ENCODE results near the gene WDR7. TPM values are rescaled to one million over a fixed set of nuclear protein-coding genes. Genes with fewer than 3 reads are reported as not detected.

Gene WDR7
- polyA plus RNA-seq, 10 donors, result 8.1 to 13.9 (median 10.6) TPM

DNA sequence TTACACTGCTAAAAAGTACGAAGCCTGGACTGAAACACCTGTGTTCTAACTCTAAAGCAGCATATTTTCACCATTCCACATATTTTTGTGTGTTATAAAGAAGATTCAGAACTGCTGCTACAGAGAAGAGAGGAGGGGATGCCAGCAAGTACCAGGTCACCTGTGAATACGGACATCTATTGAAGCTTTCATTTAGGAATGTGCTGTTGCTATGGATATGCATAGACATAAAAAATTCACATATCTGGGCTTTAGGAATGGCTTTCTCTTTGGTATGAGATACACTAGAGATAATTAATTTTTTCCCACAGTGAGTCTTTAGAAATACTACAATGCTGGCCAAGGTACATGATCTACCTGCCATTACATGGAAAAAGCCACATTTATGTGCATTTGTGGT lies 238.5 kb downstream of the WDR7 start:
- DNase-seq, result no peak

DNA sequence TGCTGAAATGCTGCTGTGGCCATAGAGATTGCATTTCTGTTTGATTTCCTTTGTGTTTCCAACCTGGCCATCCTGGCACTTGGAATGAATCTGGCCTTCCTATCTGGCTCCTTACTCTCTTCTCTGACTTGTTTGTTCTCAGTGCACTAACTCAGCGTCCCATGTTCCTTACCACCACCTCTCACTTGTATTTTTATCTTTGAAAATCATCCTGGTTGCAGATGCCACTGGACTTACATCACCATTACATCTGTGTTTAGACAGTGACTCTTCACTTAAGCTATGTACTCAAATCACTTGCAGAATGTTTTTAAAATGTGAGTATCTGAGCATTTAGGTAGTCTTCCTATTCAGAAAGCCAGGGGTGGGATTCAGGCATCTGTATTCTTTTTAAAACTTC lies 239.5 kb downstream of the WDR7 start:
- DNase-seq, result peak in 2 of 3 donors; percentile 38 to 77

DNA sequence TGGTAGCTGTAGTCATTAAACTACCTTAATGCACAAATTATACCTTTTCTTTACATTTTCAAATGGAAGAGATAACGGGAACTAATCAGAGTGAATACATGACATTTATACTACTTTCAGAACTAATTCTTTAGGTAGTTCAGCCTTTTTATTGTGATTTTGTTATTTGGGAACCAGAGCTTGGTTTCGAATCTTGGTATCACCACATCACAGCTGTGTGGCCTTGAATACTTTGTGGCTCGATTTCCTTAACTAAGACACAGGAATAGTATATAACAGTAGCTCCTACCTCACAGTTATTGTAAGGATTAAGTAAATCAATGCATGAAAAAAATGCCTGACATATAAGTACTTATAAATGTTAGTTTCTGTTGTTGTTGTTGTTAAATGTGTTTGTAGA lies 240.0 kb downstream of the WDR7 start:
- no peak for DNase-seq

DNA sequence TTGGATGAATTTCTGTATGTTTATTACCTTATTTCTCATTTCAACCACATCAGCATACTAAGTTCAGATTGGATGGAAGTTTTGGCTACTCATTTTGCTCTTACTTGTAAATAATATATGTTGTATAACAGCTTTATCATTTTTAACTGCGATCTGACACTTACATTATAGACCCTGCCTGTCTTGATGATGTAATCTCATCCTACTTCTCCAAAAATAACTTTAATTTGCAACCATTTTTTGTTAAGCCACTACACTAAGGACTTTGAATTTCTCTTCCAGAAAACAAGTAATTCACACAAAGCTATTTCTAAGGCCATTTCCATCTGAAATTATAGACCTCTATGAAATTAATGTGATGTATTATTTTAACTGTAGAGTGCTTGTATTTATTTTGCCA lies 240.7 kb downstream of the WDR7 start:
- no peak for DNase-seq

DNA sequence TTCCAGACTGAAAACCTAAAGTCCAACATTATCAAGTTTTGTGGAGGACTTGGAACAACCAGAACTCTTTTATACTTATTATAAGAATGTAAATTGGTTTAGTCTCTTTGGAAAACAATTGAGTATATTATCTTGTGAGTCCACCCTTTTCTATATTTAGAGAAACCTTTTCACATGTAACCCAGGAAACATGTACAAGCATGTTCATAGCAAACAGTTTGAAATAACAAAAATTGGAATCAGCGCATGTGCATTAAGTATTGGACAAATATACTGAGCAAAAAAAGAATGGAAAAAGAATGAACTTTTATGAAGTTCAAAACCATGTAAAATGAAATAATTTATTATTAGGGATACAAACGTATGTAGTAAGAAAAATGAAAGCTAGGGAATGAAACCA lies 246.0 kb downstream of the WDR7 start:
- DNase-seq, result no peak

DNA sequence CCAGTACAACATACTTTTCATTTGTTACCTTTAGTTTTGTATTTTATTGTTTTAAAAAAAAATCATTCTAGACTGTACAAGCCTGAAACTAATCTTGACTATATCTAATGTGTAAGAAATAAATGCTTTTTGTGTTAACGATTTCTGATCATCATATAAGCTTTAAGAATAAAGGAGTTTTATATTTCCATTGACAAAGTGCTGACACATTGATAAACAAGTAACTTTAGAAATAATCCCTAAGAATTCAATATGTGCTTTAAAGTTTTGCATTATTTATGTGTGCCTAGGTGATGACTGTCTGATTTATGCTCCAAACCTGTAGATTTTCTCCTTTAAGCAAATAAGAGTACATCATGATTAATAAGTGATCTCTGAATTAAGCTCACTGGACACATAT lies 248.5 kb downstream of the WDR7 start:
- DNase-seq, result no peak

DNA sequence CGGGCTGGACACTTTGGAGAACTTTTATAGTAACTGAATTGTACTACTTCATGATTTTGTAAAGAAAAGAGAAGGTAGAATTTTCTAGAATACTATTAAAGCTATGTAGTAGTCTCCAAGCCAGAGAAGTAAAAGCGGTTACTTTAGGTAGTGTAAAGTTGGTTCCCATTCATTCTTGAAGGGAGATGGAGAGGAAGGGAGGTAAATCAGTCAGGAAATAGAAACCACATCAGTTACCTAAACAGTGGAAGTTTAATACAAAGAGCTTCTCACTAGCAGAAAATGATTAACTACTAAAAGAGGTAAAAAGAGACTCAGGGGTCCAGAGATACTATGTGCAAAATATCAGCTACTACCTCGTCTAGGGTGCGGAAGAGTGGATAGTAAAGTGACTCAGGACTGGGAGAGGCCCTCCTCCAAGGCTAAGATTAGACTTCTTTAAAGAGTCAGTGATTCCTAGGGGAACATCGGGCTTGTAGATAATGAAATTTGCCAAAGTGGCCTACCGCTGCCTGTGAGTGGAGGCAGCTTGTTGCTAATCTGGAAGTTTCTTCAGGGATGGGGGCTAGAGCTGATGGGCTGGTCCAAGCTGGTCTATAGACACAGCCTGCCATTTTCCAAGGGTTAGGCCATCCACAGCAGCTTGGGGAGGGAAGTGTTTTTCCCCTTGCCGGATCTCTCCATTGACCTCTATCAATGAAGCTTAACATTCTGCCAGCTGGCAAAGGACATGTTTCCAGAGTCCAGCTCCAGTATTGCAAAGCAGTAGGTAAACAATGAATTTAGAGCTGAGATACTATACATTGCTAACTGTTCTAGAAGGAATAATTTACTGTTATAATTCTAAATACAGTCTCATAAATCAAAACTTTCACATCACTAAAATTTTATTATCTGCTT lies 249.3 kb downstream of the WDR7 start:
- no peak for DNase-seq

DNA sequence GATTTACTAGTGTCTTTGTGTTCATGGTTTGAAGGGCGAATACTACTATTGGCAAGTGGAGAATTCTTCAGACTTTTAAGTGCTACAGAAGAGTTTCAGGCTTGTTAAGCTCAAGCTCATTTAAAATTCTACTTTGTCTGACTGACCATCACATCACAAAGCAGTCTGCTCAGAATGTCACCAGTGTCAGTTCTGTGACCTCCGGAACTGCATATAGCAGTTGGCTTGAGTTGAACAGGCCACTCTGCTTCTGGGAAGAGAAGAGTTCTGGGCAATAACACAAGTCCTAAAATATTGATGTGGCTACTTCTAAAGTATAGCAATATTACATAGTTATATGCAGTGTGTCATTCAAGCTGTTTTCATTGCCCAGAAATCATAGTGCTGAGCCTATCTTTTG lies 250.8 kb downstream of the WDR7 start:
- no peak for DNase-seq

DNA sequence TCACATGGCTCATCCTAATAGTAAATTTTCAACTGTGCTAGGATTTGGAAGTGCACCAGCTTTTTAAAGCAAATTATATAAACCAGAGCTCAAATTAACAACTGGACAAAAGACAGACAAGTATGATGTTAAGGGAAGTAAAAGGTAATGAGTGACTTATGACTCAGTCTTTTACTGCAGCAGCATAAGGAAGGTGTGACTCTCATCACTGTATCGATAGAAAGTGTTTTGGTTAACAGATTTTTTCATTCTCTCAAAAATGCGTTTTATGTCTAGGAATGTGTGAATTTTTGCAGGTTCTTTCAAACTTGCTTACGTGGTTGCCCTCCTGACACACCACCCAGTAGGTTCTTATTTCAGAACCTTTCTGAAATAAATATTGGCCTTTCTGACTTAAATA lies 251.5 kb downstream of the WDR7 start:
- no peak for DNase-seq

DNA sequence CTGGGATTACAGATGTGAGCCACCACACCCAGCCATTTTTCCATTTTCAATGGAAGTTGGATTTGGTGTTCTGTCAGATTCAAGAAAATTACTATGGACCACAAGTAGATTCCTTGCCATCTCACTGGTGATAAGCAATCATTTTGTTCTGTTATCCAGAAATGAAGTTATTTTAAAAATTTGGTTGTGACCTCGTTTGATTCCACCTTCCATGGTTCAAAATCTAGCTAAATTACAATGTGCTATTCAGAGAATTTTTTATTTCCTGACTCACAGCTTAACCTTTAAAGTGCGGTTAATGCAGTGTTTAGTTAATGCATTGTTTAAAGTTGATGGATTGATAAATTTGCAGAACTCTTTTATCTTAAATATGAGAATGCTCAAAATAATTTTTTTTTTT lies 252.5 kb downstream of the WDR7 start:
- DNase-seq, result no peak

DNA sequence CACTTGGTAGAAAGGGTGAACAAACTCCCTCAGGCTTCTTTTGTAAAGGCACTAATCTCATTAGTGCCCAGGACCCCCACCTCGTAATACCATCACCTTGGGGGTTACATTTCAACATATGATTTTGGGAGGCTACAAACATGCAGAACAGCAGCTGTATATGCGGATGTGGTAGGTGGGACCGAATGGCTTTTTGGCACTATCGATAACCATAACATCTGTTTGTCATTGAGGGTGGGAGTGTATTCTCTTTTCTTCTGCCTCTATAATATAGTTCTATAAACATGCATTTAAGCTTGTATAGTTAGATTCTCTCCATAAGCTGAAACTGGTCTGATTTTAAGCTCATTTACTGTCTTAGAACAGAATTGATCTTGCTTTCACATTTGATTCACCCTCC lies 256.6 kb downstream of the WDR7 start:
- peak in 2 of 3 donors; percentile 20 to 59 for DNase-seq

DNA sequence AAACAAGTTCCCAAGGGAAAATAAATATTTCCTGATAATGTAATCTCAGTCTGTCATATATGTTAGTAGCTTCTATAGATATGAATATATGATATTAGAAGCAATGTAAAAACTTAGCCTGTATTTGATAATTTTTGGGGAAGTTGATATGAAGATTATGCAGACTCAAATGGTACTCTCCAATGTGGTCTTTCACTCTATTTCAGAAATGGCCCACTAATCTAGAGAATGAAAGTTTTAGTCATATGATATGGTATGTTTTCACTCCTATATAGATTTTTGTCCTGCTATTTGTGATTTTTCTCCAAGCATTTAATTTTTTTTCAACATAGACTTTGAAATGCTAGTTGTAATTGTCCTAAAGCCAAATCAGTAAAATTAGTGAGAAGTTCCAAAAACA lies 259.1 kb downstream of the WDR7 start:
- no peak for DNase-seq

DNA sequence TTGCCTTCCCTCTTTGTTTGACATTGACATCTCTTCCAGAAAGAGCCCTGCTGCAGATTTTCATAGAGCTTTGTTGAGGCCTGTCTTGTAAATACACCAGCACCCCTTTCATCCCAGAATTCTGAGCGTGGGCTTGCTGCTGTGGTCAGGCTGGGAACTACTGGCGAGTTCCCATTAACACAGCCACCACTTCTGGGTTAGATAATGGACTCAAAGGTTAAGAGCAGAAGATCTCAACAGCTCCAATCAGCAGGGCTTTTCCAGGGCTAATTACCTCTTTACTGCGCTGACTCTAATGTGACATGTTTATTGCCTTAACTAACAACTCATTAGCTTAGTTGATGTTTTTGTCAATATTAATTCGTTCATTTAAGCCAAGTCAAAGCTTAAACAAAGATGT lies 259.8 kb downstream of the WDR7 start:
- no peak for DNase-seq

DNA sequence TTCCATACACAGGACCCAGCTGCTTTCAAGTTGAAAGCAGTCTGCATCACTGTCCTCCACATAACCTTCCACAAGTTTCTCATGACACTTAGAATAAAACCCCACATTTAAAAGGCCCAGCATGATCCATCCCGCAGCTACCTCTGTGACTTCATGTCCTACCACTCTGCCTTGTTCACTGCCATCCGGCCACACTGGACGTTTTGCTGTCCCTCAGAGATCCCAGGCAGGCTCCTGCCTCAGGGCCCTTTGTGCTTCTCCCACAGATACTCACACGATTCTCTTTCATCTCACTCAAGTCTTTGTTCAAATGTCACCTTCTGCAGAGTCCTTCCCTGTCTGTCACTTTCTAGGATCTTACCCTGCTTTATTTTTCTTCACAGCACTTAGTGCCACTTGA lies 262.8 kb downstream of the WDR7 start:
- DNase-seq, result no peak

DNA sequence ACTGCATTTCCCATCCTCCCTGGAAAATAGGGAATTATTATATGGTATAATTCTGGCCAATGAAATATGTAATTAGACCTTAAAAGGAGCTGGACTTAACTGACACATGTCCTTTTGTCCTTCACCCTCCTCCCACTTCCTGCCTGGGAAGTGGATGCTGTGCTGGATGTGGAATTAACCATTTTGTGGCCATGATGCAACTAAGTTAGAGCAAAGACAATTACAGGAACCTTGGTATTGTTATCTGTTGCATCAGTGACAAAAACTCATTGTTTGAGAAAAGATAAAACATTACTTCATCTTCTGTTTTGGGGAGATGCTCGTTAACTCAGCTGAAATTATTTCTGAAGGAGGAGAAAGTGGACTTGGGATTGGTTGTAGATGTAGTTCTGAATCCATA lies 268.0 kb downstream of the WDR7 start:
- no peak for DNase-seq

DNA sequence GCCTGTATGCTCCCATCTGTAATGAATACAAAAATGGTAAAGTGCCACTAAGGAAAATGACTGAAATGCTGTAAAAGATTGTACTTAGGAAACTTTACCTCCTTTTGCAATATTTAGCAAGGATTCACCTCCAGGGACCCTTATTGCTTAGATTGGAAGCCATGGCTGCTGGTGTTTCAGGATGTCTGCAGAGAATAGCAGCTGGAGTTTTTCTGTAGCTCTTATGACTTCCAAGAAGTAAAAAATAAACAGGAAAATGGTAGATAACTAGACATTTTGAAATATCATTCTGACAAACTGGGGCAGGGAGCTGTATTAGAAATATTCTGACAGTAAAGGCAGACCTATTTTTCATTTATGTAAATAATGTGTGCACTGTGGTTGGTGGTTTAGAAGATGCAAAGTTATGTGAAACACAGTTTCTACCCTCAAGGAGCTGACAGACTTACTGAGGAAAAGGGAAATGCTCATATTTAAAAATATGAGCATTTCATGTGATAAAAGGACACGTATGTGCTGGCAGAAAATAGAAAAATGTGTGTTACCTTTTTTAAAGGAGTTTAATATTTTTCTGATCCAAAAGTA lies 270.8 kb downstream of the WDR7 start:
- DNase-seq, result peak in 1 of 3 donors; percentile 21

DNA sequence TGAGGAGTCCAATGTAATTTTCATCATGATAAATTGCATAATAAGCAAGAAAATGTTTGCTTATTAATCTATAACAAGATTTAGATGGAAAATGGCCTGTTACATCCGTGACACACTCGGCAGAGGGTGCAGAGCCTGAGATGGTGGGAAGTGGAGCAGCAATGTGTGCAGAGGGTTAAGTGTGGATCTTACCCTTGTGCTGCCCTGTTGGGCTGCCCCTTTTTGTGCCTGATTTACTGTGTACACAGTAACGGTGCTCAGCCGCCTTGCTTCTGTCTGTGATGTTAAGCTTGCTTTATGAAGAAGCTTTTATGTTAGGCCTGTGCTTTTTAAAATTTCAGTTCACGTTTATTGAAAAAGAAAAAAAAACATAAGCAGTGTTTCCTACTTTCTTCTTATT lies 275.6 kb downstream of the WDR7 start:
- no peak for DNase-seq

DNA sequence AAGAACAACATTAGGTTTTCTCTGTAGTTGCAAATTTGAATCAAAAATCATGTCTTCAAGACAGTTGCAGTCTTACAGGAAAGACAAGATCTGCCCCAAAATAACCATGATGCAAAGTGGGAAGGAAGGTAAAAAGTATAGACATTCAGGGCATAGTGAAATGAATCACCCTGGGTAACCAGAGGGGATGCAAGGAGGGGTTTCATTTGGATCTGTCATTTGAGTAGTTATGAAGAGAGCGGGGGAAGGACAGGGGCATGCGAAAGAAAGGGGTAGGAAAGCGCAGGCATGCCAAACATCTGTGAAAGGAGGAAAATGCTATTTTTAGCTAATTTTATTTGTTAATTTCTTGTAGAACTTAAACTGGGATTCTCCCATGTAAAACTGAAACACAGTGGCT lies 276.6 kb downstream of the WDR7 start:
- no peak for DNase-seq

DNA sequence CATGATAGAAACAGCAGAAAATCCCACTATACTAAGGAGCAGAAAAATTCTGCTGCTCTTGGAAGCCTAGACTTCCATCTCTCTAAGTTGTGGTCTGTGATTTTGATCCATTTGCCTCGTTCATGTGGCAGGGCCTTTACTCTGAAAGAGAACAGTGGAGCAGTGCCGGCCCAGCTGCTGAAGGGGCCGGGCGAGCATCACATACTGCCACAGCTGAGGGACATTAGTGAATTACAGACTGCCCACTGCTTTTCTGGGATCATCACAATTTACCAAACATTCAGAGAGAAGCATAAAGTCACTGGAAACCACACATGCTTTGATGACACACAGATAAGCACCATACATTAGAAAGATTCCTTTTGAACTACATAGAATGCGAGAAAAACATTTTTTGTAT lies 278.7 kb downstream of the WDR7 start:
- DNase-seq, result no peak

DNA sequence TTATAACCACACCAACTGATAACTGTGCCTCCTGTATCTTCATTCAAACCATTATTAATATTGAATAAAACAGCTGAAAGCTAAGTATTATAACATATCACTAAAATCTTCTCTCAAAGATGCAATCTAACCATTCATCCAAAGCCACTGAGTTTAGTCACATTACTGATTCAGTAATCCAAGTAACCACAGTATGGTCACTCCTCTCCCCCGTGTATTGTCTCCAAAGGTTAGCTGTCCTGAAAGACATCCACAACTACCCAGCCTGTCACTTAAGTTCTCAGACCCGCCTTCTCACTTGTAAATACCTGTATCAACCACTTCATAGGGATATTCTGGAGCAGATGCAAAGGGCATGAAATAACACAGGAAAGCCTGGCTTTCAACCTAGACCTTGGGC lies 282.3 kb downstream of the WDR7 start:
- DNase-seq, result no peak

DNA sequence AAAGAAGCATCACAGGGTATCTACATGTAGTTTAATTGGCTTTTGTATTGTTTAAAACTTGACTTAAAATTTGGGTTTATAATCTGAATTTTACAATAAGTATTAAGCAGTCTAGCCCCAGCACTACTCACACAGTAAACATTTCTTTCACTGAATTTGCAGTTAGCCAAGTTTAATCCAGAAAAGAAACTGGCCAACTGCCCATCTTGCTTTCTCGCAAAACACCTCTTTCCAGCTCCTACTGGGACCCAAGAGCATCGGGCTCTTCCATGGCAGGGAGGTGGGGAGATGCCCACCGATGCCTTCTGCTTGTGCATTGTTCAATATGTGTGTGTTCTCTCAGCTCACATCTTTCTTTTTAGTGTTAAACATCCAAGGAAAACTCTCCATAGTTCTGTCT lies 283.0 kb downstream of the WDR7 start:
- DNase-seq, result no peak

DNA sequence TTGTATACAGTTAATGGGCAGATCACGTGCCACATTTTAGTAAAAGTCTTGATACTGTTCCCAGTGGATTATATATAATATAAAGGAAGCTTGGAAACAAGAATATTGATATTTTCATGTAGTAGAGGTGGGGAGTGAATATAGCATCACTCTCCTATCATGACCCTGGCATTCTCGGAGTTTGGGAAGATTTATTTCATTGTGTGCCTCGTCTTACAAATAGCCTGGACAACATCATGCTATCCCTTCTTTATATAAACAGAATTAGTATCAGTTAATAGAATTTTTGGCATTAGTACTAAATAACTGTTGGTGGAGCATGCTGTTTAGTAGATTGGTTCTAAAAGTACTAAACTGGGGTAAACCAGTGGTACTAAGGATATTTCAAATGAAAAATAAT lies 283.7 kb downstream of the WDR7 start:
- no peak for DNase-seq

DNA sequence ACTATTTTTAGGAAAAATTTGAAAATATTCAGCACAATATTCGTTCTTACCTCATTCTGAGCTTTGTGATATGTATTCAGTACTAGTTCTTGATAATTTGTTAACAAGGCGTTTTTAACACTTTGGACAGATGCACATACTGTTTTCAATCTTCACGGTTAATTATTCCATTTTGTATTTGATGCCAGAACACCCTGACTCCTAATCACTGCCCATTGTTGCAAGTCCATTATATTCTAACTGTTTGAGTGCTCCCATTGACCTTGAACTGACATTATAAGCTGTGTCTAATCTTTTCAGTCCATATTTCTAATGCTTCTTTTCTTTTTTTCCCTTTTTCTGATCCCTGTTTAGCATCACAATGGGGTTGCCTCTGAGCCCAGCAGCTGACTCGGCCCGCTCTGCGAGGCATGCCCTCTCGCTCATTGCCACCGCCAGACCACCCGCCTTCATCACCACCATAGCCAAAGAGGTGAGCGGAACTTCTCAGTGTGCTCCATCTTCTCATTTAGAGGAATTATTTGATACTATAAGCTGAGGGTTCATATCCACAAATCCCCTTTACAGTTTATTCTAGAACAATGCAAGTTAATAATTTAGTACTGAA lies 284.4 kb downstream of the WDR7 start:
- no peak for DNase-seq
